ENCODE data around the gene SACM1L. TPM values are rescaled to one million over a fixed set of nuclear protein-coding genes. Genes with fewer than 3 reads are reported as not detected.

SACM1L gene
- total and polyA plus RNA-seq, 4 donors = 12.2 to 35.5 (median 20.5) TPM

DNA sequence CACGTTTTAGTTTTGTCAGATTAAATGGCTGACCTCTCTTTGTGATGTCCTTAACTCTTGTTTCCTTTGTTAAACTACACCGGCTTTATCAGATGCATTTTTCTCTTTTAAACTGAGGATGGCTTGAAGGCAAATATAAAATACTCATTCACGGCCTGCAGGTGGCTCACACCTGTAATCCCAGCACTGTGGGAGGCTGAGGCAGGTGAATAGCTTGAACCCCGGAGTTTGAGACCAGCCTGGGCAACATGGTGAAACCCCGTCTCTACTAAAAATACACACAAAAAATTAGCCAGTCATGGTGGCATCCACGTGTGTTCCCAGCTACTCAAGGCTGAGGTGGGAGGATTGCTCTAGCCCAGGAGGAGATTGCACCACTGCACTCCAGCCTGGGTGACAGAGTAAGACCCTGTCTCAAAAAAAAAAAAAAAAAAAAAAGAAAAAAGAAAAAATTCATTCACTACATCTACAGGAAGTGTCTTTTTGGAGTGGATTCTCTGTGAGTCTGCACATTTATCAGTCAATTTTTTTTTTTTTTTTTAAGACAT, 34.7 kb upstream of the SACM1L start:
- no peaks in the 10 kb centered on the region for H3K36me3 ChIP-seq (ENCODE audit: control insufficient read depth in 4 of 4, insufficient read depth in 3 of 4, low read depth in 1 of 4, low read length in 3 of 4)
- no peak overlapping the region for H3K9ac ChIP-seq (ENCODE audit: low read depth in 1 of 2, low read length in 2 of 2)
- peak overlapping the region; percentile 18 to 35 for H3K27ac ChIP-seq (ENCODE audit: low read depth in 1 of 2, low read length in 2 of 2)
- H3K4me3 ChIP-seq (ENCODE audit: low read depth in 1 of 3, low read length in 3 of 3) = no peak overlapping the region
- no peaks in the 10 kb centered on the region for H3K9me3 ChIP-seq (ENCODE audit: control insufficient read depth in 4 of 4, low read length in 3 of 4)
- TF ChIP-seq, protein P1, sequence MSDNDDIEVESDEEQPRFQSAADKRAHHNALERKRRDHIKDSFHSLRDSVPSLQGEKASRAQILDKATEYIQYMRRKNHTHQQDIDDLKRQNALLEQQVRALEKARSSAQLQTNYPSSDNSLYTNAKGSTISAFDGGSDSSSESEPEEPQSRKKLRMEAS (IDR thresholded peaks at IDR 0.05) = no peak
- no peak for TF ChIP-seq SP1 (IDR thresholded peaks at IDR 0.05)
- no peak for TF ChIP-seq HNF4A (conservative IDR thresholded peaks at IDR 0.05)
- TF ChIP-seq, protein P2, sequence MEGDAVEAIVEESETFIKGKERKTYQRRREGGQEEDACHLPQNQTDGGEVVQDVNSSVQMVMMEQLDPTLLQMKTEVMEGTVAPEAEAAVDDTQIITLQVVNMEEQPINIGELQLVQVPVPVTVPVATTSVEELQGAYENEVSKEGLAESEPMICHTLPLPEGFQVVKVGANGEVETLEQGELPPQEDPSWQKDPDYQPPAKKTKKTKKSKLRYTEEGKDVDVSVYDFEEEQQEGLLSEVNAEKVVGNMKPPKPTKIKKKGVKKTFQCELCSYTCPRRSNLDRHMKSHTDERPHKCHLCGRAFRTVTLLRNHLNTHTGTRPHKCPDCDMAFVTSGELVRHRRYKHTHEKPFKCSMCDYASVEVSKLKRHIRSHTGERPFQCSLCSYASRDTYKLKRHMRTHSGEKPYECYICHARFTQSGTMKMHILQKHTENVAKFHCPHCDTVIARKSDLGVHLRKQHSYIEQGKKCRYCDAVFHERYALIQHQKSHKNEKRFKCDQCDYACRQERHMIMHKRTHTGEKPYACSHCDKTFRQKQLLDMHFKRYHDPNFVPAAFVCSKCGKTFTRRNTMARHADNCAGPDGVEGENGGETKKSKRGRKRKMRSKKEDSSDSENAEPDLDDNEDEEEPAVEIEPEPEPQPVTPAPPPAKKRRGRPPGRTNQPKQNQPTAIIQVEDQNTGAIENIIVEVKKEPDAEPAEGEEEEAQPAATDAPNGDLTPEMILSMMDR (IDR thresholded peaks at IDR 0.05; ENCODE audit: low read depth, low read length, missing input control) = no peak
- no peak for TF ChIP-seq TAF1 (conservative IDR thresholded peaks at IDR 0.05)
- TF ChIP-seq, protein P3, sequence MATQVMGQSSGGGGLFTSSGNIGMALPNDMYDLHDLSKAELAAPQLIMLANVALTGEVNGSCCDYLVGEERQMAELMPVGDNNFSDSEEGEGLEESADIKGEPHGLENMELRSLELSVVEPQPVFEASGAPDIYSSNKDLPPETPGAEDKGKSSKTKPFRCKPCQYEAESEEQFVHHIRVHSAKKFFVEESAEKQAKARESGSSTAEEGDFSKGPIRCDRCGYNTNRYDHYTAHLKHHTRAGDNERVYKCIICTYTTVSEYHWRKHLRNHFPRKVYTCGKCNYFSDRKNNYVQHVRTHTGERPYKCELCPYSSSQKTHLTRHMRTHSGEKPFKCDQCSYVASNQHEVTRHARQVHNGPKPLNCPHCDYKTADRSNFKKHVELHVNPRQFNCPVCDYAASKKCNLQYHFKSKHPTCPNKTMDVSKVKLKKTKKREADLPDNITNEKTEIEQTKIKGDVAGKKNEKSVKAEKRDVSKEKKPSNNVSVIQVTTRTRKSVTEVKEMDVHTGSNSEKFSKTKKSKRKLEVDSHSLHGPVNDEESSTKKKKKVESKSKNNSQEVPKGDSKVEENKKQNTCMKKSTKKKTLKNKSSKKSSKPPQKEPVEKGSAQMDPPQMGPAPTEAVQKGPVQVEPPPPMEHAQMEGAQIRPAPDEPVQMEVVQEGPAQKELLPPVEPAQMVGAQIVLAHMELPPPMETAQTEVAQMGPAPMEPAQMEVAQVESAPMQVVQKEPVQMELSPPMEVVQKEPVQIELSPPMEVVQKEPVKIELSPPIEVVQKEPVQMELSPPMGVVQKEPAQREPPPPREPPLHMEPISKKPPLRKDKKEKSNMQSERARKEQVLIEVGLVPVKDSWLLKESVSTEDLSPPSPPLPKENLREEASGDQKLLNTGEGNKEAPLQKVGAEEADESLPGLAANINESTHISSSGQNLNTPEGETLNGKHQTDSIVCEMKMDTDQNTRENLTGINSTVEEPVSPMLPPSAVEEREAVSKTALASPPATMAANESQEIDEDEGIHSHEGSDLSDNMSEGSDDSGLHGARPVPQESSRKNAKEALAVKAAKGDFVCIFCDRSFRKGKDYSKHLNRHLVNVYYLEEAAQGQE (IDR thresholded peaks at IDR 0.05) = no peak
- no peak for TF ChIP-seq YY1 (IDR thresholded peaks at IDR 0.05)
- no peak for TF ChIP-seq HNF4G (IDR thresholded peaks at IDR 0.05)
- no peak for TF ChIP-seq FOXA2 (IDR thresholded peaks at IDR 0.05)
- H3K4me1 ChIP-seq (ENCODE audit: control insufficient read depth in 4 of 4, insufficient read depth in 4 of 4, low read length in 3 of 4) = peaks cover 2 to 33% (median 18%) of the 10 kb centered on the region in 4 donors
- 52% methylated on average over 6 of the region's 6 CpGs for WGBS
- no peak for DNase-seq (ENCODE audit: low spot score)
- H3K27me3 ChIP-seq (ENCODE audit: control insufficient read depth in 4 of 4, insufficient read depth in 4 of 4, low read length in 3 of 4) = no peaks in the 10 kb centered on the region

DNA sequence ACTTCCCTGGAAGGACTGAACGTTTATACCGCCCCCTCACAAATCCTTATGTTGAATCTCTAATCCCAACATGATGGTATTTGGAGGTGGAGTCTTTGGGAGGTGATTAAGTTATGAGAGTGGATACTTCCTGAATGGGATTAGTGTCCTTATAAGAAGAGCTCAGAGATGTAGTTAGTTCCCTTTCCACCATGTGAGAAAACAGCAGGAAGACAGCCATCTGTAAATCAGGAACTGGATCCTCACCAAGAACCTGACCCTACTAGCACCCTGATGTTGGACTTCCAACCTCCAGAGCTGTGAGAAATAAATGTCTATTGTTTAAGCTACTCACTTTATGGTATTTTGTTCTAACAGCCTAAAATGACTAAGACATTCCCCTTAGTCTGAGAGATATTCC, 33.3 kb upstream of the SACM1L start:
- no peak for TF ChIP-seq HNF4G (IDR thresholded peaks at IDR 0.05)
- no peak for TF ChIP-seq YY1 (IDR thresholded peaks at IDR 0.05)
- TF ChIP-seq, protein P4, sequence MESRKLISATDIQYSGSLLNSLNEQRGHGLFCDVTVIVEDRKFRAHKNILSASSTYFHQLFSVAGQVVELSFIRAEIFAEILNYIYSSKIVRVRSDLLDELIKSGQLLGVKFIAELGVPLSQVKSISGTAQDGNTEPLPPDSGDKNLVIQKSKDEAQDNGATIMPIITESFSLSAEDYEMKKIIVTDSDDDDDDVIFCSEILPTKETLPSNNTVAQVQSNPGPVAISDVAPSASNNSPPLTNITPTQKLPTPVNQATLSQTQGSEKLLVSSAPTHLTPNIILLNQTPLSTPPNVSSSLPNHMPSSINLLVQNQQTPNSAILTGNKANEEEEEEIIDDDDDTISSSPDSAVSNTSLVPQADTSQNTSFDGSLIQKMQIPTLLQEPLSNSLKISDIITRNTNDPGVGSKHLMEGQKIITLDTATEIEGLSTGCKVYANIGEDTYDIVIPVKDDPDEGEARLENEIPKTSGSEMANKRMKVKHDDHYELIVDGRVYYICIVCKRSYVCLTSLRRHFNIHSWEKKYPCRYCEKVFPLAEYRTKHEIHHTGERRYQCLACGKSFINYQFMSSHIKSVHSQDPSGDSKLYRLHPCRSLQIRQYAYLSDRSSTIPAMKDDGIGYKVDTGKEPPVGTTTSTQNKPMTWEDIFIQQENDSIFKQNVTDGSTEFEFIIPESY (IDR thresholded peaks at IDR 0.05) = no peak
- TF ChIP-seq, protein P2 (IDR thresholded peaks at IDR 0.05; ENCODE audit: low read depth, low read length, missing input control) = no peak
- TF ChIP-seq NR2F2 (IDR thresholded peaks at IDR 0.05) = no peak
- TF ChIP-seq, protein P5, sequence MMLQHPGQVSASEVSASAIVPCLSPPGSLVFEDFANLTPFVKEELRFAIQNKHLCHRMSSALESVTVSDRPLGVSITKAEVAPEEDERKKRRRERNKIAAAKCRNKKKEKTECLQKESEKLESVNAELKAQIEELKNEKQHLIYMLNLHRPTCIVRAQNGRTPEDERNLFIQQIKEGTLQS (IDR thresholded peaks at IDR 0.05) = no peak
- TF ChIP-seq SP1 (IDR thresholded peaks at IDR 0.05) = no peak
- TF ChIP-seq, protein P3 (IDR thresholded peaks at IDR 0.05) = no peak
- TF ChIP-seq EGR1 (IDR thresholded peaks at IDR 0.05; ENCODE audit: low read depth in 2 of 2) = no peak
- TF ChIP-seq TAF1 (conservative IDR thresholded peaks at IDR 0.05) = no peak
- no peak for TF ChIP-seq JUND (IDR thresholded peaks at IDR 0.05)
- TF ChIP-seq RAD21 (IDR thresholded peaks at IDR 0.05) = no peak
- TF ChIP-seq FOXA2 (IDR thresholded peaks at IDR 0.05) = no peak
- no peak for TF ChIP-seq RXRA (IDR thresholded peaks at IDR 0.05)
- 65% methylated on average over 2 of the region's 2 CpGs for WGBS
- Histone ChIP-seq H3K4me1 (ENCODE audit: control insufficient read depth in 4 of 4, insufficient read depth in 4 of 4, low read length in 3 of 4) (peaks cover 4 to 45% (median 28%) of the 10 kb centered on the region in 4 donors), H3K9me3 (ENCODE audit: control insufficient read depth in 4 of 4, low read length in 3 of 4) (no peaks in the 10 kb centered on the region), H3K27me3 (ENCODE audit: control insufficient read depth in 4 of 4, insufficient read depth in 4 of 4, low read length in 3 of 4) (no peaks in the 10 kb centered on the region), H3K27ac (ENCODE audit: low read depth in 1 of 2, low read length in 2 of 2) (peak overlapping the region in 1 of 2 donors; percentile 26), H3K36me3 (ENCODE audit: control insufficient read depth in 4 of 4, insufficient read depth in 3 of 4, low read depth in 1 of 4, low read length in 3 of 4) (no peaks in the 10 kb centered on the region), H3K4me3 (ENCODE audit: low read depth in 1 of 3, low read length in 3 of 3) (no peak overlapping the region), H3K9ac (ENCODE audit: low read depth in 1 of 2, low read length in 2 of 2) (no peak overlapping the region)
- DNase-seq (ENCODE audit: low spot score) = no peak

All from liver (tissue), 9 donors.